Astrocyte of the spinal cord (primary cell): Measurements from ENCODE around the gene SFT2D1.

Source experiments
- DNase-seq: peaks from one replicate; pipeline ENCODE4 v3.0.0; 2011; ENCODE audit warnings: low read depth, low spot score
- H3K4me3 ChIP-seq: 2 replicates; pipeline ENCODE4 v1.5.1; 2011; ENCODE audit warnings: low read depth, mild to moderate bottlenecking, low read length, moderate library complexity
- in situ Hi-C: cut with HindIII; loops from 2 replicates; pipeline ENCODE4 v1.10.0; 2017; ENCODE audit warnings: low sequenced_read_pairs
- TF ChIP-seq, protein P1 (sequence below): IDR thresholded peaks from 2 replicates; pipeline ENCODE4 v1.5.1; 2012; ENCODE audit warnings: low read depth, mild to moderate bottlenecking, low read length, inconsistent platforms

The SFT2D1 gene

GRCh38 chr6:166377721-166378120, 35.4 kb upstream of the SFT2D1 start:
- H3K4me3 ChIP-seq: no peak overlapping the region

GRCh38 chr6:166375013-166375412, 32.7 kb upstream of the SFT2D1 start:
- TF ChIP-seq, protein P1, sequence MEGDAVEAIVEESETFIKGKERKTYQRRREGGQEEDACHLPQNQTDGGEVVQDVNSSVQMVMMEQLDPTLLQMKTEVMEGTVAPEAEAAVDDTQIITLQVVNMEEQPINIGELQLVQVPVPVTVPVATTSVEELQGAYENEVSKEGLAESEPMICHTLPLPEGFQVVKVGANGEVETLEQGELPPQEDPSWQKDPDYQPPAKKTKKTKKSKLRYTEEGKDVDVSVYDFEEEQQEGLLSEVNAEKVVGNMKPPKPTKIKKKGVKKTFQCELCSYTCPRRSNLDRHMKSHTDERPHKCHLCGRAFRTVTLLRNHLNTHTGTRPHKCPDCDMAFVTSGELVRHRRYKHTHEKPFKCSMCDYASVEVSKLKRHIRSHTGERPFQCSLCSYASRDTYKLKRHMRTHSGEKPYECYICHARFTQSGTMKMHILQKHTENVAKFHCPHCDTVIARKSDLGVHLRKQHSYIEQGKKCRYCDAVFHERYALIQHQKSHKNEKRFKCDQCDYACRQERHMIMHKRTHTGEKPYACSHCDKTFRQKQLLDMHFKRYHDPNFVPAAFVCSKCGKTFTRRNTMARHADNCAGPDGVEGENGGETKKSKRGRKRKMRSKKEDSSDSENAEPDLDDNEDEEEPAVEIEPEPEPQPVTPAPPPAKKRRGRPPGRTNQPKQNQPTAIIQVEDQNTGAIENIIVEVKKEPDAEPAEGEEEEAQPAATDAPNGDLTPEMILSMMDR: no peak
- in situ Hi-C loops: no loop called here
- DNase-seq: no peak

More at GRCh38 chr6:166377721-166378120, 35.4 kb upstream of the SFT2D1 start:
- in situ Hi-C loops: no loop called here
- TF ChIP-seq, protein P1: no peak
- no peak for DNase-seq

GRCh38 chr6:166370489-166370888, 28.1 kb upstream of the SFT2D1 start:
- in situ Hi-C loops: no loop called here

More at GRCh38 chr6:166375013-166375412, 32.7 kb upstream of the SFT2D1 start:
- H3K4me3 ChIP-seq: no peak overlapping the region

DNA sequence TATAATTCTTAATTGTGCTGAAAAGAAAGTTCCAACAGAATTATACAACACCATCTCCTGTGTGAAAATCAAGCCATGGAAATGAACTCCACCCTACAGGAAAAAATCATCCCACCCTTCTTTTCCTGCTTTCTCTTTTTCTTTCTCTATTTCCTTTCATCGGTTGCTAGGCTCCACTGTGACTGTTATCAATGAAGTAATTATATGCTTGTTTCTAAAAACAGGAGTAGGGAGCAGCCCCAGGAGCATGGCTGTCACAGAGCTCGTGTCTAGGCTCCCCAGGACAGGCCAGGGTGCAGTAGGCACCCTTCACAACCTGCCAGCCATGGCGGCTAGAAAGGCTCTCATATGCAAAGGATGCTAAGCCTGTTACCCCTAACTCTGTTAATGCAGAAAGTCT, 27.4 kb upstream of the SFT2D1 start:
- no peak overlapping the region for H3K4me3 ChIP-seq
- no peak for DNase-seq
- in situ Hi-C loops: no loop called here
- TF ChIP-seq, protein P1: no peak

More at GRCh38 chr6:166370489-166370888, 28.1 kb upstream of the SFT2D1 start:
- DNase-seq: no peak
- TF ChIP-seq, protein P1: no peak
- H3K4me3 ChIP-seq: no peak overlapping the region

- H3K4me3 ChIP-seq: no peak overlapping the region
- in situ Hi-C loops: no loop called here
- DNase-seq: no peak
- TF ChIP-seq, protein P1: no peak
Measured at GRCh38 chr6:166366921-166367320, 24.6 kb upstream of the SFT2D1 start.

DNA sequence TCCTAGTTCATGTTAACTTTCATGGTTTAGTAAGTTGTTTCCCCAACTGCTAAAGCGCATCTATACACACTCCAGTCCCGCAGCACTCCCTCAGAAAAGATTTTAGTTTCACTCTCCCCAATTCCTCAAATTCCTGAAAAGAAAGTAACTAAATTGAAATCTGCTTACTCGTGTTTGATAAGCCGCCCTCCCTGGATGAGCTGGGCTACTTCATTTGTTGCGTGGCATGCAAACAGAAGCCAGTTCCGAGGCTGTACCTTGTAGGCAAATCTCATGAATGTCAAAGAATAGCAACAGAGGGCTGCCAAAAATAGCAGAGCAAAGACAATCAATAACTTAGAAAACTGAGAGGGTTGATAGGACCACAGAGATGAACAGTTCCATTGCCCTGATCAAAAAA, 23.5 kb upstream of the SFT2D1 start:
- in situ Hi-C loops: no loop called here
- H3K4me3 ChIP-seq: no peak overlapping the region
- TF ChIP-seq, protein P1: no peak
- DNase-seq: no peak

GRCh38 chr6:166365221-166365620, 22.9 kb upstream of the SFT2D1 start:
- DNase-seq: peak; percentile 75
- TF ChIP-seq, protein P1: no peak
- no peak overlapping the region for H3K4me3 ChIP-seq
- in situ Hi-C loops: no loop called here
